GM12878 (cell line): ENCODE results near the gene NMNAT3. TPM values are rescaled to one million over a fixed set of nuclear protein-coding genes. Genes with fewer than 3 reads are reported as not detected.

Source experiments
- ATAC-seq: fragments of 200-7000 bp; cut with Tn5 transposase; 3 replicates; pipeline ENCODE4 v1.9.1; 2020; ENCODE audit warnings: mild to moderate bottlenecking, moderate library complexity
- BruUV-seq: library from RNA; stranded (reverse); fragments of 400-500 nt; replicated peaks from 2 replicates; lab custom pipeline; 2021; lab: Mats Ljungman, UMichigan
- CTCF ChIA-PET: fragments of 300-600 bp; sonication (Branson Sonifier 250); formaldehyde crosslinking; extraction: SDS; loops from one replicate; lab custom pipeline; 2021; ENCODE audit warnings: inconsistent platforms; lab: Yijun Ruan, JAX
- POLR2A ChIA-PET: fragments of 350-600 bp; formaldehyde crosslinking; extraction: SDS; loops from one replicate; lab custom pipeline; 2021; ENCODE audit warnings: inconsistent platforms; lab: Charles Lee
- RAD21 ChIA-PET: fragments of 300-600 bp; sonication (Branson Sonifier 250); formaldehyde crosslinking; loops from one replicate; lab custom pipeline; 2023; ENCODE audit warnings: antibody characterized with exemption; ENCODE audit not compliant: unreplicated experiment; lab: Charles Lee
- SMC1A ChIA-PET: fragments of 300-600 bp; sonication (Branson Sonifier 250); formaldehyde crosslinking; loops from one replicate; lab custom pipeline; 2023; ENCODE audit not compliant: unreplicated experiment, uncharacterized antibody; lab: Charles Lee
- DNase-seq: peaks from one replicate; pipeline ENCODE4 v3.0.0-alpha.2; 2011; ENCODE audit warnings: low read depth, low spot score
- FAIRE-seq: peaks from 3 replicates; lab custom pipeline; 2011; peaks lifted over from hg19 to GRCh38; lab: Jason Lieb, UNC
- H2AFZ ChIP-seq: 2 replicates; pipeline ENCODE4 v1.6.0; 2011; ENCODE audit warnings: low read depth, low read length, control low read depth; ENCODE audit not compliant: control insufficient read depth
- H3K27ac ChIP-seq: 2 replicates; pipeline ENCODE4 v1.5.1; 2011; ENCODE audit warnings: control low read depth; ENCODE audit not compliant: control insufficient read depth, insufficient read depth
- H3K27me3 ChIP-seq, 2 experiments: replicated peaks in 1 of 2; 2 replicates each; pipeline versions ENCODE4 v1.6.0 to v1.6.1; 2011; ENCODE audit warnings: low read length in 1 of 2; ENCODE audit not compliant: control insufficient read depth in 2 of 2, insufficient read depth in 2 of 2
- H3K36me3 ChIP-seq, 2 experiments: 2 replicates each; pipeline ENCODE4 v1.5.1; 2011; ENCODE audit warnings: low read length in 1 of 2; ENCODE audit not compliant: control insufficient read depth in 2 of 2, insufficient read depth in 2 of 2
- H3K4me1 ChIP-seq: 2 replicates; pipeline ENCODE4 v1.6.1; 2011; ENCODE audit warnings: mild to moderate bottlenecking, low read length, moderate library complexity, mixed read lengths; ENCODE audit not compliant: control insufficient read depth, insufficient read depth
- H3K4me2 ChIP-seq: 2 replicates; pipeline ENCODE4 v1.6.0; 2011; ENCODE audit warnings: control low read depth; ENCODE audit not compliant: control insufficient read depth, insufficient read depth
- H3K4me3 ChIP-seq: fragments of 200-600 bp; sonication (generic); 2 replicates; pipeline ENCODE4 v1.5.1; 2016
- H3K79me2 ChIP-seq: 2 replicates; pipeline ENCODE4 v1.6.0; 2011; ENCODE audit warnings: low read length; ENCODE audit not compliant: control insufficient read depth, insufficient read depth
- H3K9ac ChIP-seq: 2 replicates; pipeline ENCODE4 v1.8.0; 2011; ENCODE audit warnings: low read length, control low read depth, mixed read lengths; ENCODE audit not compliant: control insufficient read depth, insufficient read depth
- H3K9me3 ChIP-seq: replicated peaks from 3 replicates; pipeline ENCODE4 v1.5.1; 2011; ENCODE audit warnings: mild to moderate bottlenecking, low read length; ENCODE audit not compliant: control insufficient read depth, insufficient read depth
- H4K20me1 ChIP-seq: 2 replicates; pipeline ENCODE4 v1.6.0; 2011; ENCODE audit not compliant: control insufficient read depth, insufficient read depth
- CEBPB ChIP-seq, 2 experiments: fragments of 150-350 bp in 1 of 2; IDR thresholded peaks; 2 replicates each; pipeline ENCODE4 v1.6.1; 2012 to 2014; ENCODE audit warnings: low read depth in 2 of 2, low read length in 2 of 2, borderline replicate concordance in 1 of 2, inconsistent platforms in 1 of 2
- HDAC6 ChIP-seq: fragments of 200-600 bp; sonication (generic); IDR thresholded peaks from one replicate; pipeline ENCODE4 v1.8.0; 2017; ENCODE audit warnings: antibody characterized with exemption; ENCODE audit not compliant: unreplicated experiment
- KDM1A ChIP-seq: fragments of 200-600 bp; sonication (generic); IDR thresholded peaks from 2 replicates; pipeline ENCODE4 v1.6.1; 2016; ENCODE audit warnings: borderline replicate concordance
- SUZ12 ChIP-seq: fragments of 200-600 bp; sonication (generic); IDR thresholded peaks from one replicate; pipeline ENCODE4 v1.6.1; 2018; ENCODE audit warnings: antibody characterized with exemption, mild to moderate bottlenecking; ENCODE audit not compliant: unreplicated experiment
- TCF3 ChIP-seq: IDR thresholded peaks from 2 replicates; pipeline ENCODE4 v1.6.1; 2012; ENCODE audit warnings: low read depth, mild to moderate bottlenecking, low read length, borderline replicate concordance; ENCODE audit not compliant: insufficient read depth
- ZNF592 ChIP-seq: fragments of 450-650 bp; IDR thresholded peaks from 2 replicates; pipeline ENCODE4 v1.6.1; 2017; ENCODE audit warnings: mild to moderate bottlenecking, moderate library complexity
- WGBS: methylation state at CpG from one replicate; pipeline ENCODE4 v1.1.6; 2016; ENCODE audit warnings: low lambda C conversion rate; ENCODE audit not compliant: insufficient replicate concordance, insufficient coverage; ENCODE audit errors: missing lambda C conversion rate; 5-methylcytosine and 5-hydroxymethylcytosine counted together
- in situ Hi-C: fragments of 300-500 bp; cut with MboI; formaldehyde crosslinking; loops from 9 replicates; pipeline ENCODE4 v1.14.3; 2018; ENCODE audit warnings: mixed read lengths
- intact Hi-C: fragments of 100-400 bp; cut with micrococcal nuclease; formaldehyde crosslinking; loops from one replicate; pipeline ENCODE4 v1.14.2; 2022; ENCODE audit not compliant: unreplicated experiment
- polyA plus RNA-seq, 11 experiments: library from polyadenylated mRNA; depleted of rRNA in 4 of 11; unstranded in 6 of 11; stranded (reverse) in 5 of 11; fragments of >200 nt; fragmentation: Nextera tagmentation in 4 of 11; fragmentation: Illumina TruSeq in 1 of 11; extraction: Ambion mirVana in 4 of 11; extraction: Trizol in 1 of 11; gene quantifications; 1 replicate in 1 of 11; 2 replicates in 10 of 11; pipeline versions ENCODE4 v1.2.1 to v1.2.3, GENCODE V29; 2011 to 2016; ENCODE audit warnings: inconsistent platforms in 2 of 11, missing spikeins in 2 of 11, low read depth in 1 of 11
- total RNA-seq, 4 experiments: library from RNA; depleted of rRNA in 3 of 4; stranded (reverse); fragments of >200 nt in 3 of 4; fragmentation: Illumina TruSeq in 1 of 4; extraction: Trizol in 1 of 4; gene quantifications; 2 replicates each; pipeline versions ENCODE4 v1.2.1 to v1.2.3, GENCODE V29; 2013 to 2021

NMNAT3 gene
- total and polyA plus RNA-seq, 10 of the 15 experiments (the other 5 are each of a cell fraction or from before 2014, with no cell fraction given): under 0.01 to 0.92 (median 0.08) TPM; not detected in 4

GRCh38 chr3:139546772-139547171 lies 131.0 kb downstream of the NMNAT3 start (continued):
- TF ChIP-seq ZNF592: no peak
- TF ChIP-seq, all 136 proteins: peak for 0

GRCh38 chr3:139541532-139542288 lies 136.1 kb downstream of the NMNAT3 start:
- H3K36me3 ChIP-seq: no peaks in the 10 kb centered on the region
- H3K27ac ChIP-seq: no peak overlapping the region
- WGBS: 2% methylated on average over 5 of the region's 5 CpGs
- H2AFZ ChIP-seq: no peak overlapping the region
- DNase-seq (no peak), ATAC-seq (no peak), FAIRE-seq (no peak)
- H3K4me2 ChIP-seq: no peak overlapping the region
- ChIA-PET SMC1A (no interaction called here), CTCF (interaction anchor here (1.4 kb wide), 1 partner anchor 22 kb away, joined by 3 read pairs; no protein-coding TSS in a partner anchor), POLR2A (no interaction called here), RAD21 (no interaction called here)
- H3K9me3 ChIP-seq: no peaks in the 10 kb centered on the region
- no TSS peak for BruUV-seq
- H3K9ac ChIP-seq: no peak overlapping the region
- H4K20me1 ChIP-seq: no peaks in the 10 kb centered on the region
- no peaks in the 10 kb centered on the region; a peak in 1 of 4 replicates for H3K27me3 ChIP-seq
- in situ Hi-C loops: no loop called here
- no peak overlapping the region for H3K4me3 ChIP-seq
- intact Hi-C loops: no loop called here
- TF ChIP-seq KDM1A (no peak), TCF3 (no peak), CEBPB (IDR thresholded peaks at IDR 0.05; ENCODE audit: borderline replicate concordance in 1 of 2, low read depth in 2 of 2, low read length in 2 of 2) (no peak), SUZ12 (no peak), HDAC6 (no peak)
- no peaks in the 10 kb centered on the region for H3K4me1 ChIP-seq
- H3K79me2 ChIP-seq: no peaks in the 10 kb centered on the region
